ENCODE measurements around the gene TTC32. TPM values are rescaled to one million over a fixed set of nuclear protein-coding genes. Genes with fewer than 3 reads are reported as not detected.
"Not testable (repeated sequence)": the region's sequence is repeated elsewhere in the genome, so short reads cannot be mapped to it uniquely, and the experiment has no call there.

Gene TTC32
- total RNA-seq, 1 experiment from 2014 or later = 9.9 TPM

DNA sequence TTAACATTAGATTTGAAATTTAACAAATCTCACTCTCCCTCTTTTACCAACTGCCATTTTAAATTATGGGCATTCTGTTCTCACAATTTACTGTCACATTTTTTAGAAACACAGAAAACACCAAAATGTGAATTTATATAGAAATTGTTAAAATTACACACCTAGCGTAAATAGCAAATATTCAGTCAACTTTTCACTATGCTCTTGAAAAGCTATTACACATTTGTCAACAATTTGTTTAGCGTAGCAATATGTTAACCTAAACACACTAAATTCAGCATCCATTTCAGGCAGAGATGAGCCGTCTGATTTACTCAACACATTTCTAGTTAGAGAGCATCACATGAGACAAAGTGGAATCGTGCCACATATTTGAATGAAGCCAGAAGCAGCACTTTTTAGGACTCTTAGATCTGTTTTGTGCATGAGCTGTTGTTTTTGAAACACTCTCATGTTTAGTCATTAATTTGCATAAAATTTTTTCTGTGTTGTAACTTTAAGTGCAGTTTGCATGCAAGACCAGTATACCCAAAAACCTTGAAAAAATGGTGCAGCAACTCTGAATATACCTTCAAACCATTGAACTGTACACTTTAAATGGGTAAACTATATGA lies 8.2 kb downstream of the TTC32 start:
- no peak for TF ChIP-seq USF1 (CRISPR knock-in tag; IDR thresholded peaks at IDR 0.05)
- TF ChIP-seq, protein P1, sequence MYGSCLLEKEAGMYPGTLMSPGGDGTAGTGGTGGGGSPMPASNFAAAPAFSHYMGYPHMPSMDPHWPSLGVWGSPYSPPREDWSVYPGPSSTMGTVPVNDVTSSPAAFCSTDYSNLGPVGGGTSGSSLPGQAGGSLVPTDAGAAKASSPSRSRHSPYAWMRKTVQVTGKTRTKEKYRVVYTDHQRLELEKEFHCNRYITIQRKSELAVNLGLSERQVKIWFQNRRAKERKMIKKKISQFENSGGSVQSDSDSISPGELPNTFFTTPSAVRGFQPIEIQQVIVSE (CRISPR knock-in tag; IDR thresholded peaks at IDR 0.05; ENCODE audit: borderline replicate concordance) = no peak
- no peak for TF ChIP-seq ATF1 (CRISPR knock-in tag; IDR thresholded peaks at IDR 0.05)
- H3K4me1 Mint-ChIP-seq = no peaks in the 10 kb centered on the region
- DNase-seq (ENCODE audit: low spot score) = no peak
- H3K36me3 Mint-ChIP-seq = no peaks in the 10 kb centered on the region
- POLR2A ChIA-PET = no interaction called here
- H3K27ac Mint-ChIP-seq = no peak overlapping the region; the same call in 1 of the 2 replicates
- ATAC-seq = no peak
- H3K4me3 Mint-ChIP-seq = no peak overlapping the region
- H3K27me3 Mint-ChIP-seq (ENCODE audit: low read depth) = no peaks in the 10 kb centered on the region
- CTCF ChIA-PET = no interaction called here
- no peaks in the 10 kb centered on the region for H3K9me3 Mint-ChIP-seq

GRCh38 chr2:19891971-19892370 lies 9.8 kb downstream of the TTC32 start:
- H3K36me3 Mint-ChIP-seq; DNase-seq (ENCODE audit: low spot score); ATAC-seq; H3K4me3 Mint-ChIP-seq; POLR2A ChIA-PET; H3K27me3 Mint-ChIP-seq (ENCODE audit: low read depth); H3K9me3 Mint-ChIP-seq; H3K4me1 Mint-ChIP-seq; H3K27ac Mint-ChIP-seq: not testable (repeated sequence)
- CTCF ChIA-PET = interaction anchor here (1.1 kb wide), 1 partner anchor 769 kb away, joined by 3 read pairs; no protein-coding TSS in a partner anchor

- Mint-ChIP-seq H3K4me1 (no peaks in the 10 kb centered on the region), H3K36me3 (no peaks in the 10 kb centered on the region), H3K27me3 (ENCODE audit: low read depth) (no peaks in the 10 kb centered on the region), H3K27ac (no peak overlapping the region), H3K4me3 (no peak overlapping the region), H3K9me3 (no peaks in the 10 kb centered on the region)
- TF ChIP-seq TP53 (CRISPR knock-in tag; IDR thresholded peaks at IDR 0.05) (no peak), FOXP4 (CRISPR knock-in tag; IDR thresholded peaks at IDR 0.05) (no peak), SOX15 (CRISPR knock-in tag; IDR thresholded peaks at IDR 0.05) (no peak), FOXJ3 (CRISPR knock-in tag; IDR thresholded peaks at IDR 0.05; ENCODE audit: borderline replicate concordance) (no peak), FOXP1 (CRISPR knock-in tag; IDR thresholded peaks at IDR 0.05; ENCODE audit: borderline replicate concordance) (no peak), NR3C1 (CRISPR knock-in tag; conservative IDR thresholded peaks at IDR 0.05; ENCODE audit: low read depth) (no peak), NFYB (CRISPR knock-in tag; conservative IDR thresholded peaks at IDR 0.05; ENCODE audit: low read depth) (no peak), CREB1 (CRISPR knock-in tag; IDR thresholded peaks at IDR 0.05) (no peak), ZBTB21 (CRISPR knock-in tag; IDR thresholded peaks at IDR 0.05; ENCODE audit: borderline replicate concordance) (no peak), SMAD4 (CRISPR knock-in tag; IDR thresholded peaks at IDR 0.05) (no peak), ZMAT4 (CRISPR knock-in tag; IDR thresholded peaks at IDR 0.05) (no peak), EMX1 (CRISPR knock-in tag; IDR thresholded peaks at IDR 0.05) (no peak), ESRRA (CRISPR knock-in tag; IDR thresholded peaks at IDR 0.05; ENCODE audit: borderline replicate concordance) (no peak)
- TF ChIP-seq, protein P1 (CRISPR knock-in tag; IDR thresholded peaks at IDR 0.05; ENCODE audit: borderline replicate concordance) = no peak
- TF ChIP-seq, protein P2, sequence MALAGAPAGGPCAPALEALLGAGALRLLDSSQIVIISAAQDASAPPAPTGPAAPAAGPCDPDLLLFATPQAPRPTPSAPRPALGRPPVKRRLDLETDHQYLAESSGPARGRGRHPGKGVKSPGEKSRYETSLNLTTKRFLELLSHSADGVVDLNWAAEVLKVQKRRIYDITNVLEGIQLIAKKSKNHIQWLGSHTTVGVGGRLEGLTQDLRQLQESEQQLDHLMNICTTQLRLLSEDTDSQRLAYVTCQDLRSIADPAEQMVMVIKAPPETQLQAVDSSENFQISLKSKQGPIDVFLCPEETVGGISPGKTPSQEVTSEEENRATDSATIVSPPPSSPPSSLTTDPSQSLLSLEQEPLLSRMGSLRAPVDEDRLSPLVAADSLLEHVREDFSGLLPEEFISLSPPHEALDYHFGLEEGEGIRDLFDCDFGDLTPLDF (CRISPR knock-in tag; IDR thresholded peaks at IDR 0.05) = no peak
- TF ChIP-seq, protein P3, sequence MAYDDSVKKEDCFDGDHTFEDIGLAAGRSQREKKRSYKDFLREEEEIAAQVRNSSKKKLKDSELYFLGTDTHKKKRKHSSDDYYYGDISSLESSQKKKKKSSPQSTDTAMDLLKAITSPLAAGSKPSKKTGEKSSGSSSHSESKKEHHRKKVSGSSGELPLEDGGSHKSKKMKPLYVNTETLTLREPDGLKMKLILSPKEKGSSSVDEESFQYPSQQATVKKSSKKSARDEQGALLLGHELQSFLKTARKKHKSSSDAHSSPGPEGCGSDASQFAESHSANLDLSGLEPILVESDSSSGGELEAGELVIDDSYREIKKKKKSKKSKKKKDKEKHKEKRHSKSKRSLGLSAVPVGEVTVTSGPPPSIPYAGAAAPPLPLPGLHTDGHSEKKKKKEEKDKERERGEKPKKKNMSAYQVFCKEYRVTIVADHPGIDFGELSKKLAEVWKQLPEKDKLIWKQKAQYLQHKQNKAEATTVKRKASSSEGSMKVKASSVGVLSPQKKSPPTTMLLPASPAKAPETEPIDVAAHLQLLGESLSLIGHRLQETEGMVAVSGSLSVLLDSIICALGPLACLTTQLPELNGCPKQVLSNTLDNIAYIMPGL (CRISPR knock-in tag; IDR thresholded peaks at IDR 0.05) = no peak
- CTCF ChIA-PET = no interaction called here
- POLR2A ChIA-PET = no interaction called here
- no peak for DNase-seq (ENCODE audit: low spot score)
- ATAC-seq = no peak
Measured at GRCh38 chr2:19890104-19890503, 11.7 kb downstream of the TTC32 start.
